Cardiac muscle cell (in vitro differentiated cells and primary cell): ENCODE measurements around the gene CABLES2. TPM values are rescaled to one million over a fixed set of nuclear protein-coding genes. Genes with fewer than 3 reads are reported as not detected.

Experiments used
- DNase-seq, 2 donors: peaks; one replicate each; pipeline versions ENCODE4 v3.0.0 to v3.0.0-alpha.2; 2010 to 2017; ENCODE audit warnings: low read depth in 1 of 2, low spot score in 1 of 2
- H3K27ac ChIP-seq: fragments of 200-600 bp; sonication (generic); 2 replicates; pipeline ENCODE4 v1.5.1; 2016
- H3K27me3 ChIP-seq: fragments of 200-600 bp; sonication (generic); 2 replicates; pipeline ENCODE4 v1.6.0; 2016; ENCODE audit warnings: control low read depth
- H3K36me3 ChIP-seq: fragments of 200-600 bp; sonication (generic); 2 replicates; pipeline ENCODE4 v1.5.1; 2016; ENCODE audit warnings: control low read depth
- H3K4me1 ChIP-seq: fragments of 200-600 bp; sonication (generic); 2 replicates; pipeline ENCODE4 v1.8.1; 2017; ENCODE audit warnings: low read depth, mild to moderate bottlenecking, mixed run types
- H3K4me3 ChIP-seq: fragments of 200-600 bp; sonication (generic); 2 replicates; pipeline ENCODE4 v1.5.1; 2016; ENCODE audit warnings: mild to moderate bottlenecking
- H3K9me3 ChIP-seq: fragments of 200-600 bp; sonication (generic); 2 replicates; pipeline ENCODE4 v1.5.1; 2017; ENCODE audit warnings: low read depth, mild to moderate bottlenecking, control low read depth
- CTCF ChIP-seq: IDR thresholded peaks from 2 replicates; pipeline ENCODE4 v1.5.1; 2012; ENCODE audit warnings: low read depth, mild to moderate bottlenecking, low read length
- polyA plus RNA-seq: library from polyadenylated mRNA; unstranded; fragments of >200 nt; fragmentation: Nextera tagmentation; extraction: Ambion mirVana; gene quantifications from 2 replicates; pipeline ENCODE4 v1.2.1, GENCODE V29; 2016
- total RNA-seq: library from RNA; depleted of rRNA; stranded (reverse); fragments of >200 nt; gene quantifications from 2 replicates; pipeline ENCODE4 v1.2.3, GENCODE V29; 2016

Gene CABLES2
- total and polyA plus RNA-seq, 2 experiments from 2014 or later: 17.9 to 21.4 TPM

GRCh38 chr20:62392621-62393334, 14.3 kb downstream of the CABLES2 start:
- DNase-seq: no peak
- no peak overlapping the region for H3K4me3 ChIP-seq
- H3K27me3 ChIP-seq: no peaks in the 10 kb centered on the region
- no peaks in the 10 kb centered on the region for H3K9me3 ChIP-seq
- H3K27ac ChIP-seq: no peak overlapping the region
- H3K4me1 ChIP-seq: peaks cover 3% of the 10 kb centered on the region
- no peak for TF ChIP-seq CTCF
- no peaks in the 10 kb centered on the region for H3K36me3 ChIP-seq

- no peak for DNase-seq
- Histone ChIP-seq H3K4me1 (peaks cover 6% of the 10 kb centered on the region), H3K27me3 (no peaks in the 10 kb centered on the region), H3K36me3 (no peaks in the 10 kb centered on the region), H3K9me3 (no peaks in the 10 kb centered on the region), H3K4me3 (no peak overlapping the region), H3K27ac (no peak overlapping the region)
- TF ChIP-seq CTCF: no peak
Measured at GRCh38 chr20:62392077-62392418, 15.0 kb downstream of the CABLES2 start.

- Histone ChIP-seq H3K36me3 (no peaks in the 10 kb centered on the region), H3K9me3 (no peaks in the 10 kb centered on the region), H3K27ac (no peak overlapping the region), H3K4me1 (peaks cover 6% of the 10 kb centered on the region), H3K4me3 (no peak overlapping the region), H3K27me3 (no peaks in the 10 kb centered on the region)
- DNase-seq: no peak
- TF ChIP-seq CTCF: no peak
Measured at GRCh38 chr20:62391165-62392076, 15.7 kb downstream of the CABLES2 start.

- no peak overlapping the region for H3K27ac ChIP-seq
- no peaks in the 10 kb centered on the region for H3K27me3 ChIP-seq
- no peak for DNase-seq
- H3K4me1 ChIP-seq: peaks cover 7% of the 10 kb centered on the region
- no peaks in the 10 kb centered on the region for H3K9me3 ChIP-seq
- no peaks in the 10 kb centered on the region for H3K36me3 ChIP-seq
- no peak for TF ChIP-seq CTCF
- no peak overlapping the region for H3K4me3 ChIP-seq
Measured at GRCh38 chr20:62390317-62391164, 16.5 kb downstream of the CABLES2 start.

DNA sequence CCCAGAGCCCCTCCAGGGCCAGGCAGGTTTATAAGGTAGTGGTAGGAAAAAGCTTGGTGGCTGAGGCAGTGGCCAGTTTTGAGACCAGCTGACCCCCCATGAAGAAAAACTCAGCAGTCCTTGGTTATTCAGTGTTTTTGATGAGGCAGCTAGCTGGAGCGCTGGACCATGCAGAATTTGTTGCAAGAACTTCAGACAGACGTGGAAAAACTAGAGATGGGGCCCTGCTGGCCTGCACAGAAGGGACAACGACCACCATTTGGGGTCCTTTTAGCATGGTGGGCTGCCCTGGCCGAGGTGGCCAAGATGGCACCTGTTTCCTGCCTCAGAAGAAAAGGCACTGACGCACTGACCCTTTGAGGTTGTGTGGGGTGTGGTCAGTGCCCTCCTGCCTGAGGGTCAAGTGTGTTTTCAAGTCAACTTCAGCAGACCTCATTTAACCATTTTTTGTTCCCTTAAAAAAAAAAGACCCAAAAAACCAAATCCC, 17.4 kb downstream of the CABLES2 start:
- no peak overlapping the region for H3K4me3 ChIP-seq
- H3K27ac ChIP-seq: no peak overlapping the region
- DNase-seq: no peak
- H3K36me3 ChIP-seq: no peaks in the 10 kb centered on the region
- H3K27me3 ChIP-seq: no peaks in the 10 kb centered on the region
- no peaks in the 10 kb centered on the region for H3K9me3 ChIP-seq
- no peak for TF ChIP-seq CTCF
- H3K4me1 ChIP-seq: peaks cover 9% of the 10 kb centered on the region
